Hepatocyte (in vitro differentiated cells): Measurements from ENCODE around the gene SEPHS2.

Experiments
- EZH2 ChIP-seq: fragments of 200-600 bp; sonication (generic); IDR thresholded peaks from 2 replicates; pipeline ENCODE4 v1.6.1; 2016; ENCODE audit warnings: antibody characterized with exemption, mild to moderate bottlenecking, borderline replicate concordance
- EZH2phosphoT487 ChIP-seq: fragments of 200-600 bp; sonication (generic); IDR thresholded peaks from one replicate; pipeline ENCODE4 v1.6.1; 2018; ENCODE audit warnings: antibody characterized with exemption, mild to moderate bottlenecking, low read depth, moderate library complexity; ENCODE audit not compliant: unreplicated experiment, severe bottlenecking
- TF ChIP-seq, protein P1 (sequence below): fragments of 200-600 bp; sonication (generic); IDR thresholded peaks from 2 replicates; pipeline ENCODE4 v1.5.1; 2016; ENCODE audit warnings: antibody characterized with exemption, mild to moderate bottlenecking; ENCODE audit not compliant: poor library complexity

DNA sequence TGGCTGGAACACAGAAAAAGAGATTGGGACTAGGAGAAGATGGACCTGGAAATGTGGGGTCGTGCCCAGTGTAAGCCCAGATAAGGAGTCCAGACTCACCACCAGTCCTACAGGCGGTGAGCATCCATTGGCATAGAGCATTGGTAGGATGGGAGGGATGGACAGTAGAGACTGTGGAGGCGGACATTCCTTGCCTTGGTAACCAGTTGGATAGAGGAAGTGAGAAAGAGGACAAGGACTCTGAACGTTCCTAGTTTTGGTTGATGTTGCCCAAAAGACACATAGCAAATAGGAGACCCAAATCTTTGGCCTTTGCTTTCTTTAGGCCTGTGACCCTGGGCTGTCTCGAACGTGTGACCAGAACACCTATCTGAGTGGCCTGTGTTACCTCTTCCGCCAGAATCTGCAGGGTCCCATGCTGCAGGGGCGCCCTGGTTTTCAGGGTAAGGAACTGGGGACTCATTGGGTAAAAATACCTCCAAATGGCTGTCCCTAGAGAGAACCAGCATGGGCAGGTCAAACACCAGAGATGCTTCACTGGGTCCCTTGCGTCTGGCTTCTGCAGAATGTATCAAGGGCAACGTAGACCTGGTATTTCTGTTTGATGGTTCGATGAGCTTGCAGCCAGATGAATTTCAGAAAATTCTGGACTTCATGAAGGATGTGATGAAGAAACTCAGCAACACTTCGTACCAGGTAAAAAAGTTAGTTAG lies 33.2 kb upstream of the SEPHS2 start:
- TF ChIP-seq, protein P1, sequence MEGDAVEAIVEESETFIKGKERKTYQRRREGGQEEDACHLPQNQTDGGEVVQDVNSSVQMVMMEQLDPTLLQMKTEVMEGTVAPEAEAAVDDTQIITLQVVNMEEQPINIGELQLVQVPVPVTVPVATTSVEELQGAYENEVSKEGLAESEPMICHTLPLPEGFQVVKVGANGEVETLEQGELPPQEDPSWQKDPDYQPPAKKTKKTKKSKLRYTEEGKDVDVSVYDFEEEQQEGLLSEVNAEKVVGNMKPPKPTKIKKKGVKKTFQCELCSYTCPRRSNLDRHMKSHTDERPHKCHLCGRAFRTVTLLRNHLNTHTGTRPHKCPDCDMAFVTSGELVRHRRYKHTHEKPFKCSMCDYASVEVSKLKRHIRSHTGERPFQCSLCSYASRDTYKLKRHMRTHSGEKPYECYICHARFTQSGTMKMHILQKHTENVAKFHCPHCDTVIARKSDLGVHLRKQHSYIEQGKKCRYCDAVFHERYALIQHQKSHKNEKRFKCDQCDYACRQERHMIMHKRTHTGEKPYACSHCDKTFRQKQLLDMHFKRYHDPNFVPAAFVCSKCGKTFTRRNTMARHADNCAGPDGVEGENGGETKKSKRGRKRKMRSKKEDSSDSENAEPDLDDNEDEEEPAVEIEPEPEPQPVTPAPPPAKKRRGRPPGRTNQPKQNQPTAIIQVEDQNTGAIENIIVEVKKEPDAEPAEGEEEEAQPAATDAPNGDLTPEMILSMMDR, result no peak
- TF ChIP-seq EZH2, result no peak
- no peak for TF ChIP-seq EZH2phosphoT487
